Dermis blood vessel endothelial cell (primary cell): ENCODE data around the gene PRKAR2B. TPM values are rescaled to one million over a fixed set of nuclear protein-coding genes. Genes with fewer than 3 reads are reported as not detected.

ENCODE experiments used
- DNase-seq: peaks from one replicate; pipeline ENCODE4 v3.0.0; 2010
- total RNA-seq: library from RNA; depleted of rRNA; stranded (reverse); fragments of >200 nt; gene quantifications from 2 replicates; pipeline ENCODE4 v1.2.3, GENCODE V29; 2014

The PRKAR2B gene
- total RNA-seq, 1 donor from 2014 or later, result 38.5 TPM

GRCh38 chr7:107190090-107190489 is 145.6 kb downstream of the PRKAR2B start:
- no peak for DNase-seq

- no peak for DNase-seq
These were observed 149.5 kb downstream of the PRKAR2B start for GRCh38 chr7:107194052-107194451.

GRCh38 chr7:107196834-107197610 is 152.5 kb downstream of the PRKAR2B start:
- DNase-seq, result no peak

GRCh38 chr7:107201795-107202450 is 157.4 kb downstream of the PRKAR2B start:
- peak; percentile 67 for DNase-seq

DNA sequence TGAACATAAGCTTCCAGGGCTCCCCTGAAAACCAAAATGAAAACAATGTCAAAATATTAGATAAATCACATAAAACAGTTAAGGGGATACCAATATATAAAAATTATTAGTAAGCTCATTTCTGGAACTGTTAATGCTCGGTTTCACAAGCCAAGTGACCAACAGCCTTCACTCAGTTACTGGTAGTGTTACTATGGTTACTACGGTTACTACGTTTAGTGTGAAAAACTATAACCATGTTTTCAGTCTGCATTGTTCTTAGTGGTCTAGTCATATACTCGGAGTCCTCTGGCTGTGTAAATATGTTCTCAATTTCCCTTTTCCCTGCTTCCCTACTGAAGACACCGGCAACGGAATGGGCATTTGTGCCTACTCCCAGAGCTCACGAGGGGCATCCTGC is 159.1 kb downstream of the PRKAR2B start:
- DNase-seq, result no peak

DNA sequence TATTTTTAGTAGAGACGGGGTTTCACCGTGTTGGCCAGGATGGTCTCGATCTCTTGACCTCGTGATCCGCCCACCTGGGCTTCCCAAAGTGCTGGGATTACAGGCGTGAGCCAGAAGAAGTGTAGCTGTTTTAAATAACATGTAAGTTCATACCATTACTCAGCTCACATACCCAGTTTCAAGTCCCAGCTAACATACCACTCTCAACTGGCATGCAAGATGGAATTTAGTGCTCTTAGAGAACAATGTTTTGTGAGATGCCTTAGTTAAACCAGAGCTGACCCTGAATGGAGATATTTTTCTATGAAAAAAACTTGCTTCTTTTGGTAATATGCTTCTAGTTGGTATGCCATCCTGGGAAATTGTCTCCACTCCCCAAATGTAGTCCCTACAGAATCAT is 161.6 kb downstream of the PRKAR2B start:
- DNase-seq, result no peak

- DNase-seq, result no peak
These were observed 162.2 kb downstream of the PRKAR2B start for GRCh38 chr7:107206706-107207105.

DNA sequence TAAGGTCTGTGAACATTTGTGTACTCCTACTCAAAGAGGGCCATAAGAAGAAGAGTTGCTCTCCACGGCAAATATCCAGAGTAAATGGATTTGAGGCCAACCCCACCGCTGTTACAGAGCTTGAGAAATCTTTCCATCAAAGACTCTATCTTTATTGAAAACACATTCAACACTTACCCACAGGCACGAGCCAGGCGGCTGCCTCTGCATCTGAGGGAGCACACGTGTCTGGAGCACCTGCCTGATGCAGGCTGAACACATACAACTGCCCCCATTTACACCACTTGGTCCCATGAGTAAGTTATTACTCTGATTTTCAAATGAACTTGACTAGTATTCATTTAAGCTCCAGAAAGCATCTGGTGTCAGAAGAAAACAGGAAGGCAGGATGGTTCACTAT is 163.0 kb downstream of the PRKAR2B start:
- no peak for DNase-seq

DNA sequence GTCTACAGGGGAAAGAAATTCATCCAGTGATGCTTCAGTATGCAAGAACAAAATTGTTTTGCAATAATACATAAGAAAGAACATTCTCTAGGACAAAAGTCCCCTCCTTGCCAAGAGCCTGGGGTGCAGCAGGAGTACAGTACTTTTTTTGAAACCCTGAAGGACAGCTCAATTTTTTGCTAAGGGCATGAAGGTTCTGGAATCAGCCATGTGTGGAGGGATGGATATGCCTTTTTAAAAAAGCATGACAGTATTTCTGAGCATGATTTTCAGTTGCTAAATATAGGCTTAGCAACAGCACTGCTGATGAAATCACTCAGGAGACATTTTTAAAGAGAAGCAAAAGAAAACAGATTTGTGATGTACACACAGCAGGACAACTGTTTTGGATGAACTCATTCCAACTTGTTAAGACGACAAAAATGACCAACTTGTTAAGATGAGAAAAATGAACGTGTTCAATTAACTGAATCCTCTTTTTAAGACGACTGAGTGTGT is 163.6 kb downstream of the PRKAR2B start:
- no peak for DNase-seq

- DNase-seq, result no peak
These were observed 164.1 kb downstream of the PRKAR2B start for GRCh38 chr7:107208563-107208962.

DNA sequence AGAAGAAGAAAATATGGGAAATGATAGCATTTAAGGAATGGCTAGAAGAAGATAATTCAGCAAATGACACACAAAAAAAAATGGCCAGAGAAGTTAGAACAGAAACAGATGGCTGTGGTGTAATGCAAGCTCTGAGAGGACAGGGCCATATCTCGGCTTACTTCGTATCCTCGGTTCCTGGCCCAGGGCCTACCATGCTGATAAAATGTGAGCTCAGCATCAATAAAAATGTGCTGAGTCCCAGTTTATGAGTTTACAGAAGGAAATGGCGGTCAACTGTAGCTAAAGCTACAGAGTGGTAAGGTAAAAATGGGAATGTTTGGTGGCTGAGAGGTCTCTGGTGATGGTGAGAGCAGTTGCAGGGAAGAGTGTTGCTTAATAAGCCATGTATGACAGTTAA is 165.1 kb downstream of the PRKAR2B start:
- no peak for DNase-seq

GRCh38 chr7:107210400-107210799 is 165.9 kb downstream of the PRKAR2B start:
- no peak for DNase-seq

Other genes with a start within 250 kb of the PRKAR2B start
- 4.1 and 6.6 TPM in 2 replicates for gene PIK3CG, start 179.4 kb upstream of the PRKAR2B start, total RNA-seq
- gene HBP1, start 124.3 kb downstream of the PRKAR2B start, total RNA-seq, result 168 and 207 TPM in 2 replicates